Measurements from ENCODE around the gene RAB7B.

- TF ChIP-seq CTCF (conservative IDR thresholded peaks at IDR 0.05; ENCODE audit: low read length) (no peak), EZH2phosphoT487 (IDR thresholded peaks at IDR 0.05; ENCODE audit: borderline replicate concordance, low read depth, low read length) (no peak)
Observed at GRCh38 chr1:205963352-205964155, 39.6 kb downstream of the RAB7B start.
